Vagina (tissue), 2 donors: ENCODE results near the gene SF3B5. TPM values are rescaled to one million over a fixed set of nuclear protein-coding genes. Genes with fewer than 3 reads are reported as not detected.

Experiments
- DNase-seq, 2 donors: peaks; one replicate each; pipeline ENCODE4 v3.0.0-alpha.2; 2017; ENCODE audit errors: extremely low spot score in 2 of 2
- H3K27ac ChIP-seq: fragments of 200-600 bp; sonication (generic); one replicate; pipeline ENCODE4 v1.5.1; 2019
- H3K27me3 ChIP-seq: fragments of 200-600 bp; sonication (generic); one replicate; pipeline ENCODE4 v1.5.1; 2019
- H3K36me3 ChIP-seq, 2 donors: fragments of 200-600 bp; sonication (generic); one replicate each; pipeline ENCODE4 v1.5.1; 2017 to 2019
- H3K4me1 ChIP-seq: fragments of 200-600 bp; sonication (generic); one replicate; pipeline ENCODE4 v1.5.1; 2019
- H3K4me3 ChIP-seq, 2 donors: fragments of 200-600 bp; sonication (generic); 1 replicate in 1 of 2; 2 replicates in 1 of 2; pipeline ENCODE4 v1.5.1; 2016 to 2019
- H3K9me3 ChIP-seq: fragments of 200-600 bp; sonication (generic); one replicate; pipeline ENCODE4 v1.5.1; 2019
- CTCF ChIP-seq, 3 experiments: fragments of 450-650 bp in 2 of 3; fragments of 200-600 bp in 1 of 3; sonication (generic) in 1 of 3; IDR thresholded peaks; one replicate each; pipeline ENCODE4 v1.5.1; 2017 to 2019; ENCODE audit warnings: antibody characterized with exemption in 3 of 3, mild to moderate bottlenecking in 2 of 3, moderate library complexity in 2 of 3
- POLR2A ChIP-seq, 2 donors: fragments of 450-650 bp; IDR thresholded peaks; one replicate each; pipeline ENCODE4 v1.6.1; 2017; ENCODE audit warnings: antibody characterized with exemption in 2 of 2, mild to moderate bottlenecking in 2 of 2, moderate library complexity in 2 of 2
- POLR2AphosphoS5 ChIP-seq, 2 donors: sonication (generic); formaldehyde crosslinking; IDR thresholded peaks; one replicate each; pipeline ENCODE4 v1.9.0; 2017; ENCODE audit warnings: antibody characterized with exemption in 2 of 2, mild to moderate bottlenecking in 2 of 2, low read depth in 1 of 2; ENCODE audit not compliant: insufficient read depth in 1 of 2
- intact Hi-C: fragments of 100-400 bp; cut with DNase I; formaldehyde crosslinking; loops from one replicate; pipeline ENCODE4 v1.15.1; 2023
- total RNA-seq: library from RNA; depleted of rRNA; stranded (reverse); fragments of >200 nt; gene quantifications from one replicate; pipeline ENCODE4 v1.2.3, GENCODE V29; 2016

The SF3B5 gene
- total RNA-seq, 1 donor from 2014 or later, result 134 TPM

- H3K36me3 ChIP-seq, result no peaks in the 10 kb centered on the region
Measured at GRCh38 chr6:144077871-144078270, 17.5 kb downstream of the SF3B5 start.

GRCh38 chr6:144075875-144076274, 19.5 kb downstream of the SF3B5 start:
- TF ChIP-seq POLR2A (IDR thresholded peaks at IDR 0.05) (no peak), CTCF (IDR thresholded peaks at IDR 0.05) (no peak), POLR2AphosphoS5 (IDR thresholded peaks at IDR 0.05; ENCODE audit: insufficient read depth in 1 of 2, low read depth in 1 of 2) (no peak)
- Histone ChIP-seq H3K4me1 (no peaks in the 10 kb centered on the region), H3K36me3 (no peaks in the 10 kb centered on the region), H3K9me3 (no peaks in the 10 kb centered on the region), H3K4me3 (no peak overlapping the region), H3K27me3 (no peaks in the 10 kb centered on the region), H3K27ac (no peak overlapping the region)
- intact Hi-C loops, result no loop called here
- DNase-seq, result no peak

More at GRCh38 chr6:144077871-144078270, 17.5 kb downstream of the SF3B5 start:
- no peaks in the 10 kb centered on the region for H3K9me3 ChIP-seq
- TF ChIP-seq POLR2AphosphoS5 (IDR thresholded peaks at IDR 0.05; ENCODE audit: insufficient read depth in 1 of 2, low read depth in 1 of 2) (no peak), CTCF (IDR thresholded peaks at IDR 0.05) (no peak), POLR2A (IDR thresholded peaks at IDR 0.05) (no peak)
- H3K4me3 ChIP-seq, result no peak overlapping the region
- no peaks in the 10 kb centered on the region for H3K27me3 ChIP-seq
- H3K27ac ChIP-seq, result no peak overlapping the region
- DNase-seq, result no peak
- no peaks in the 10 kb centered on the region for H3K4me1 ChIP-seq
- intact Hi-C loops, result no loop called here

GRCh38 chr6:144075187-144075586, 20.2 kb downstream of the SF3B5 start:
- intact Hi-C loops, result no loop called here

GRCh38 chr6:144073024-144073423, 22.3 kb downstream of the SF3B5 start:
- intact Hi-C loops, result no loop called here
- Histone ChIP-seq H3K9me3 (no peaks in the 10 kb centered on the region), H3K27ac (no peak overlapping the region), H3K4me1 (no peaks in the 10 kb centered on the region), H3K36me3 (no peaks in the 10 kb centered on the region), H3K4me3 (no peak overlapping the region), H3K27me3 (no peaks in the 10 kb centered on the region)
- TF ChIP-seq POLR2A (IDR thresholded peaks at IDR 0.05) (no peak), POLR2AphosphoS5 (IDR thresholded peaks at IDR 0.05; ENCODE audit: insufficient read depth in 1 of 2, low read depth in 1 of 2) (no peak), CTCF (IDR thresholded peaks at IDR 0.05) (no peak)
- DNase-seq, result no peak

More at GRCh38 chr6:144075187-144075586, 20.2 kb downstream of the SF3B5 start:
- no peak overlapping the region for H3K27ac ChIP-seq
- H3K4me3 ChIP-seq, result no peak overlapping the region
- TF ChIP-seq CTCF (IDR thresholded peaks at IDR 0.05) (no peak), POLR2A (IDR thresholded peaks at IDR 0.05) (no peak), POLR2AphosphoS5 (IDR thresholded peaks at IDR 0.05; ENCODE audit: insufficient read depth in 1 of 2, low read depth in 1 of 2) (no peak)
- no peaks in the 10 kb centered on the region for H3K27me3 ChIP-seq
- no peaks in the 10 kb centered on the region for H3K4me1 ChIP-seq
- H3K9me3 ChIP-seq, result no peaks in the 10 kb centered on the region
- DNase-seq, result no peak
- H3K36me3 ChIP-seq, result no peaks in the 10 kb centered on the region

GRCh38 chr6:144069506-144069905, 25.9 kb downstream of the SF3B5 start:
- Histone ChIP-seq H3K27me3 (no peaks in the 10 kb centered on the region), H3K4me3 (no peak overlapping the region), H3K27ac (no peak overlapping the region), H3K4me1 (no peaks in the 10 kb centered on the region), H3K36me3 (no peaks in the 10 kb centered on the region), H3K9me3 (no peaks in the 10 kb centered on the region)
- TF ChIP-seq POLR2A (IDR thresholded peaks at IDR 0.05) (no peak), CTCF (IDR thresholded peaks at IDR 0.05) (no peak), POLR2AphosphoS5 (IDR thresholded peaks at IDR 0.05; ENCODE audit: insufficient read depth in 1 of 2, low read depth in 1 of 2) (no peak)
- DNase-seq, result no peak
- intact Hi-C loops, result no loop called here
